PFSK-1 (cell line): ENCODE data around the gene NSMCE4A.

Source experiments
- FOXP2 ChIP-seq: optimal IDR thresholded peaks from 2 replicates; pipeline ENCODE3; 2011; ENCODE audit warnings: borderline replicate concordance, control low read depth, inconsistent platforms; ENCODE audit not compliant: insufficient read depth; ENCODE audit errors: extremely low read length, extremely low read depth
- POLR2AphosphoS5 ChIP-seq: IDR thresholded peaks from 2 replicates; pipeline ENCODE4 v1.6.1; 2012; ENCODE audit warnings: low read depth, mild to moderate bottlenecking, control low read depth, low read length, moderate library complexity
- SIN3A ChIP-seq: IDR thresholded peaks from 2 replicates; pipeline ENCODE4 v1.6.1; 2012; ENCODE audit warnings: mild to moderate bottlenecking, low read length, moderate library complexity, borderline replicate concordance; ENCODE audit not compliant: insufficient read depth
- TAF1 ChIP-seq: IDR thresholded peaks from 2 replicates; pipeline ENCODE4 v1.6.1; 2012; ENCODE audit warnings: low read length, control low read depth, borderline replicate concordance; ENCODE audit not compliant: insufficient read depth
- TF ChIP-seq, protein P1 (sequence below), 2 experiments: IDR thresholded peaks; 2 replicates each; pipeline versions ENCODE4 v1.6.1 to v1.8.0; 2011 to 2012; ENCODE audit warnings: low read depth in 2 of 2, low read length in 2 of 2, control low read depth in 1 of 2, inconsistent platforms in 1 of 2, mild to moderate bottlenecking in 1 of 2, moderate library complexity in 1 of 2; ENCODE audit not compliant: insufficient read depth in 1 of 2

NSMCE4A gene

DNA sequence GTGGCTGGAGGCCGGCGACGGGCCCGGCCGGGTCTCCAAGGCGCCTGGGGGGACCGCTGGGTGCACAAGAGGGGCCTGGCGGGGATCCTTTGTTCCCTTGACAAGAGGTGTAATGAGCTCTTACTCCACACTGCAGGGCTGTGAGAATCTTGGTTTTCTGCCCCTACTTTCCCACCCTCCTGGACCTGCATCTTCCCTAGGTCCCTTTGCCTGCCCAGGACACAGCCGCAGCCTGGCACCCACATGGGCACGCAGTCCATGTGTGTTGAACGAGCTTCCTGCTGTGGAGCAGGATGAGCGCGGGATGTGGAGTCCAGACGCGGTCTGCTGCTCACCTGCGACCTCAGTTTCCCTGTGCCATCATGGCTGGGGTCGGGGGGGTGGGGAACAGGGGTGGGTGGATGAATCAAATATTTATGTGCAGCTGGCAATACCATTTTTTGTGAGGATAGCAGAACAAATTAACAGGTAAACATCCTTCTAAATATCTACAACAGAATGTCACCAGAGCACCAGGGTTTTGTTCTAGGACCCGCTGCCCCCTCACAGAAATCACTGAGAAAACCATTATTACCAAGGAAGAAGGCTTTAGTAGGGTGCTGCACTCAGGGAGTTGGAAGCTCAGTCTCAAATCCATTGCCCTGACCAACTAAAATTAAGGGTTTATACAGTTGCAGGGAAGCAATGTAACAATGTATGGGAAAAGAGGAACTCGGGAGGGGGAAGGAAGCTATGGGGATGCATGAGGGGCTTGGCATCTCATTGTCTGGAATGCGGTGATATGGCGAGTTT is 474 bp upstream of the NSMCE4A start:
- TF ChIP-seq POLR2AphosphoS5 (no peak), SIN3A (no peak), FOXP2 (no peak), TAF1 (no peak)
- TF ChIP-seq, protein P1, sequence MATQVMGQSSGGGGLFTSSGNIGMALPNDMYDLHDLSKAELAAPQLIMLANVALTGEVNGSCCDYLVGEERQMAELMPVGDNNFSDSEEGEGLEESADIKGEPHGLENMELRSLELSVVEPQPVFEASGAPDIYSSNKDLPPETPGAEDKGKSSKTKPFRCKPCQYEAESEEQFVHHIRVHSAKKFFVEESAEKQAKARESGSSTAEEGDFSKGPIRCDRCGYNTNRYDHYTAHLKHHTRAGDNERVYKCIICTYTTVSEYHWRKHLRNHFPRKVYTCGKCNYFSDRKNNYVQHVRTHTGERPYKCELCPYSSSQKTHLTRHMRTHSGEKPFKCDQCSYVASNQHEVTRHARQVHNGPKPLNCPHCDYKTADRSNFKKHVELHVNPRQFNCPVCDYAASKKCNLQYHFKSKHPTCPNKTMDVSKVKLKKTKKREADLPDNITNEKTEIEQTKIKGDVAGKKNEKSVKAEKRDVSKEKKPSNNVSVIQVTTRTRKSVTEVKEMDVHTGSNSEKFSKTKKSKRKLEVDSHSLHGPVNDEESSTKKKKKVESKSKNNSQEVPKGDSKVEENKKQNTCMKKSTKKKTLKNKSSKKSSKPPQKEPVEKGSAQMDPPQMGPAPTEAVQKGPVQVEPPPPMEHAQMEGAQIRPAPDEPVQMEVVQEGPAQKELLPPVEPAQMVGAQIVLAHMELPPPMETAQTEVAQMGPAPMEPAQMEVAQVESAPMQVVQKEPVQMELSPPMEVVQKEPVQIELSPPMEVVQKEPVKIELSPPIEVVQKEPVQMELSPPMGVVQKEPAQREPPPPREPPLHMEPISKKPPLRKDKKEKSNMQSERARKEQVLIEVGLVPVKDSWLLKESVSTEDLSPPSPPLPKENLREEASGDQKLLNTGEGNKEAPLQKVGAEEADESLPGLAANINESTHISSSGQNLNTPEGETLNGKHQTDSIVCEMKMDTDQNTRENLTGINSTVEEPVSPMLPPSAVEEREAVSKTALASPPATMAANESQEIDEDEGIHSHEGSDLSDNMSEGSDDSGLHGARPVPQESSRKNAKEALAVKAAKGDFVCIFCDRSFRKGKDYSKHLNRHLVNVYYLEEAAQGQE (IDR thresholded peaks at IDR 0.05; ENCODE audit: insufficient read depth in 1 of 2, low read depth in 2 of 2, low read length in 2 of 2): no peak

- no peak for TF ChIP-seq TAF1
- TF ChIP-seq SIN3A: peak; percentile 26; the same call in 1 of the 2 replicates
These were observed 940 bp downstream of the NSMCE4A start for GRCh38 chr10:121974019-121974534.

DNA sequence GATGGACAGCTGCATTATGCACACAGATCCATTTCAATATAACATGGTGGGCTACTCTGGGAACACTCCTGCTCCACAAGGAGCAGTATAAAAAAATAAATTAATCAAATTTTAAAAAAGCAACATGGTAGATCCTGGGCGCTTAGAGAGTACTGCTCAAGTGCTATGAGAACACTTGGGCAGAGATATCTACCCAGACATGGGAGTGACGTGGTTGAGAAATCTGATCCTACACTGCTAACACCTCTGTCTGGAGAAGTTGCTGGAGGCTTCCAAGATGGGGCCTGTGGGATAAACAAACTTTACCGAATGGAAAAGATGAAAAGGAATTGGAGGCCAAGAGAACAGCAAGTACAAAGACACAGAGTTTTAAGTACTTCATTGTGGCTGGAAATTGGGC is 9.0 kb downstream of the NSMCE4A start:
- TF ChIP-seq FOXP2: no peak
- no peak for TF ChIP-seq SIN3A
- TF ChIP-seq POLR2AphosphoS5: no peak
- TF ChIP-seq TAF1: no peak
- TF ChIP-seq, protein P1 (IDR thresholded peaks at IDR 0.05; ENCODE audit: insufficient read depth in 1 of 2, low read depth in 2 of 2, low read length in 2 of 2): no peak

DNA sequence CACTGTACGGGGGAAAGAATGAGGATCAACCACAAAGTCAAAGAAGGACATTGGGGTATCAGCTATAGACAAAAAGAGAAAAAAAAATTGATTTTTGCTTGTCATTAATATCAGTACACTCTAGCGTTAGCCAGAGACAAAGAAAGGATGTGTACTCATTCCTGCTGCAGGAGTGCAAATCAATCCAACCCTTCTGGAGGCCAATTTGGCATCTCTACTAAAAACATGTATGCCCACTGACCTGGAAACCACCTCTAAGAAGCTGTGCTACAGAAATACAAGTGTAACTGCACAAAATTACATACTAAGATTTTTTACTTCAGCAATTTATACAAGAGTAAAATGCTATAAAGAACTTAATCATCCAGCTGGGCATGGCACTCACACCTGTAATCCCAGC is 13.6 kb downstream of the NSMCE4A start:
- TF ChIP-seq FOXP2 (no peak), POLR2AphosphoS5 (no peak), SIN3A (no peak), TAF1 (no peak)
- TF ChIP-seq, protein P1 (IDR thresholded peaks at IDR 0.05; ENCODE audit: insufficient read depth in 1 of 2, low read depth in 2 of 2, low read length in 2 of 2): no peak

DNA sequence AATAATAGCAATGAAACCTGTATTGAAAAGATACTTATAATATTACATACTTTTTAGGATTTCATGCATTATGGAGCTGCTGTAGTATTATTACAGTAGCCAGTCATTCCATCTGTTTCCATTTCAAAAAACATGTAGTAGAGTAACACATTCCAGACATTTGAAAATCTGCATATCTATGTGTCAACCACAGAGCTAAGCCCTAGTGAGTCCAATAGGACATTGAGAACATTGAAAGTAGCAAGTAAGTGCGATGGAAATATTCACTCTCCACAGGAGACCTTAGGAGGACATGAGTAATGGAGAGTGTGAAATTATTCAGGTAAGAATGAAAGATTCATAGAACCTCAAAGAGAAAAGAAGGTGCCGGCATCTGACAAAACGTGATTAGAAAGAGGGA is 15.3 kb downstream of the NSMCE4A start:
- TF ChIP-seq, protein P1 (IDR thresholded peaks at IDR 0.05; ENCODE audit: insufficient read depth in 1 of 2, low read depth in 2 of 2, low read length in 2 of 2): no peak
- TF ChIP-seq POLR2AphosphoS5 (no peak), TAF1 (no peak), SIN3A (no peak)
